KOPT-K1 (cell line): ENCODE results near the gene TRIM58.

Experiments used
- H3K27ac ChIP-seq: fragments of 200-600 bp; sonication (generic); 2 replicates; pipeline ENCODE4 v1.5.1; 2016; ENCODE audit warnings: antibody characterized with exemption, mild to moderate bottlenecking, low read depth, low read length; ENCODE audit not compliant: poor library complexity, severe bottlenecking
- H3K36me3 ChIP-seq: fragments of 200-600 bp; sonication (generic); 2 replicates; pipeline ENCODE4 v1.5.1; 2017; ENCODE audit warnings: antibody characterized with exemption, mild to moderate bottlenecking, low read length, moderate library complexity; ENCODE audit not compliant: insufficient read depth
- H3K9me3 ChIP-seq: fragments of 200-600 bp; sonication (generic); 2 replicates; pipeline ENCODE4 v1.5.1; 2017; ENCODE audit warnings: antibody characterized with exemption, low read length, mild to moderate bottlenecking; ENCODE audit not compliant: insufficient read depth, poor library complexity, severe bottlenecking

Gene TRIM58

GRCh38 chr1:247855911-247856310, 1.1 kb upstream of the TRIM58 start:
- H3K36me3 ChIP-seq: no peaks in the 10 kb centered on the region
- no peaks in the 10 kb centered on the region for H3K9me3 ChIP-seq
- H3K27ac ChIP-seq: no peak overlapping the region

GRCh38 chr1:247857985-247858619, 1.1 kb downstream of the TRIM58 start:
- Histone ChIP-seq H3K36me3 (no peaks in the 10 kb centered on the region), H3K9me3 (no peaks in the 10 kb centered on the region), H3K27ac (no peak overlapping the region)

DNA sequence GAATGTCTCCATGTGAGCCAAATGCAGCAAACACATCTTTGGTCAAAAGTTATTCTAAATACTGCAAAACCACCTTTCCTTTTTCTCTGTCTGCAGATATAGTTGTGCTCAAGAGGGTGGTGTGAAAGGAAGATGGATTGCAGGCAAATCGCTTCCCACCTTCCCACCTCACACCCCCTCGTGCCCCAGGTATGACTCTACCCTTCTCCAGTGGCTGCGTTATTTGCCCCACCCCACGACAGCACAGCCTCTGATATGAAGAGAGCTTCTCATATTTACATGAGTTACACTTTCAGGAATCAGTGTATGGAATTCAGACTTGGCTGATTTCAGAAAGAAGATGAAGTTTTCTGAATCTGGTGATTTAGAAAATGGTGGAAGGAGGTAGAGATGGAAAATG, 5.8 kb downstream of the TRIM58 start:
- H3K27ac ChIP-seq: no peak overlapping the region
- no peaks in the 10 kb centered on the region for H3K36me3 ChIP-seq

DNA sequence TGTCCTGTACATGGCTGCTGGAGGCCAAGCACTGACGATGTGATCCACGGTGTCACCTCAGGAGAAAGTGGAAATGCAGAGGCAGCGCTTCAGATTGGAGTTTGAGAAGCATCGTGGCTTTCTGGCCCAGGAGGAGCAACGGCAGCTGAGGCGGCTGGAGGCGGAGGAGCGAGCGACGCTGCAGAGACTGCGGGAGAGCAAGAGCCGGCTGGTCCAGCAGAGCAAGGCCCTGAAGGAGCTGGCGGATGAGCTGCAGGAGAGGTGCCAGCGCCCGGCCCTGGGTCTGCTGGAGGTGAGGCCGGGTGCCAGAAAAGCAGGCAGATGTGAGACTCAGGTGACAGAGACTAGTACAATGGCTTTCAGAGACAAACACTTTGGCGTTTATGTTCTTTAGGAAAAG, 7.7 kb downstream of the TRIM58 start:
- no peaks in the 10 kb centered on the region for H3K36me3 ChIP-seq
- H3K27ac ChIP-seq: no peak overlapping the region
- no peaks in the 10 kb centered on the region for H3K9me3 ChIP-seq

More for the DNA sequence above, 5.8 kb downstream of the TRIM58 start:
- no peaks in the 10 kb centered on the region for H3K9me3 ChIP-seq

- H3K9me3 ChIP-seq: peaks cover 4% of the 10 kb centered on the region
- no peak overlapping the region for H3K27ac ChIP-seq
- no peaks in the 10 kb centered on the region for H3K36me3 ChIP-seq
Observed at GRCh38 chr1:247865416-247865815, 8.4 kb downstream of the TRIM58 start.

- Histone ChIP-seq H3K36me3 (no peaks in the 10 kb centered on the region), H3K9me3 (no peaks in the 10 kb centered on the region), H3K27ac (no peak overlapping the region)
Observed at GRCh38 chr1:247883346-247883745, 26.4 kb downstream of the TRIM58 start.

- no peaks in the 10 kb centered on the region for H3K9me3 ChIP-seq
- H3K27ac ChIP-seq: no peak overlapping the region
Observed at GRCh38 chr1:247884797-247885413, 27.9 kb downstream of the TRIM58 start.

GRCh38 chr1:247895163-247895637, 38.2 kb downstream of the TRIM58 start, which contains the start of gene OR2W3:
TSS of gene OR2W3 (plus strand) at chr1:247895587. CDS start at chr1:247895587, 0 bp downstream.
- no peak within 1 kb of the TSS for H3K27ac ChIP-seq
- no peaks in the 10 kb centered on the region for H3K36me3 ChIP-seq
- H3K9me3 ChIP-seq: no peaks in the 10 kb centered on the region

More at GRCh38 chr1:247884797-247885413, 27.9 kb downstream of the TRIM58 start:
- H3K36me3 ChIP-seq: no peaks in the 10 kb centered on the region

DNA sequence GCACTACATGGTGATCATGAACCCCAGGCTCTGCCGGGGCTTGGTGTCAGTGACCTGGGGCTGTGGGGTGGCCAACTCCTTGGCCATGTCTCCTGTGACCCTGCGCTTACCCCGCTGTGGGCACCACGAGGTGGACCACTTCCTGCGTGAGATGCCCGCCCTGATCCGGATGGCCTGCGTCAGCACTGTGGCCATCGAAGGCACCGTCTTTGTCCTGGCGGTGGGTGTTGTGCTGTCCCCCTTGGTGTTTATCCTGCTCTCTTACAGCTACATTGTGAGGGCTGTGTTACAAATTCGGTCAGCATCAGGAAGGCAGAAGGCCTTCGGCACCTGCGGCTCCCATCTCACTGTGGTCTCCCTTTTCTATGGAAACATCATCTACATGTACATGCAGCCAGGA, 39.0 kb downstream of the TRIM58 start:
- Histone ChIP-seq H3K36me3 (no peaks in the 10 kb centered on the region), H3K9me3 (no peaks in the 10 kb centered on the region), H3K27ac (no peak overlapping the region)

DNA sequence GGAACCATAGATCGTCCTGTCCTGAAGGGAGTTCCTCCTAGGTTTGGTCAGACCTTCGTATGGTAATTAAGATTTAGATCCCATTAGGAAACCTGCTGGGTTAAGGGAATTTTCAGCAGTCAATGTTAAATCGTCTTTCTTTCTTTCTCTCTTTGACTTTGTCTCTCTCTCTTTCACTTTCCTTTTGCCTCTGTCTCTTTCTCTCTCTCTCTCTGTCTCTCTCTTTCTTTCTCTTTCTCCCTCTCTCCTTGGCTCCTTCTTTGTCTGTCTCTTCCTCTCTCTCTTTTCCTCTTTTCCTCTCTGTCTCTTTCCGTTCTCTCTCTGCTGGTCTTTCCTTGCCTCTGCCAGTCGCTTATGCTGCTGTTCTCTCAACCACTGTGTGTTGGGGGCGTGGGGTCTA, 47.1 kb downstream of the TRIM58 start:
- H3K9me3 ChIP-seq: peaks cover 6% of the 10 kb centered on the region
- H3K27ac ChIP-seq: no peak overlapping the region
- H3K36me3 ChIP-seq: no peaks in the 10 kb centered on the region

GRCh38 chr1:247905181-247905580, 48.2 kb downstream of the TRIM58 start:
- Histone ChIP-seq H3K27ac (no peak overlapping the region), H3K9me3 (peaks cover 6% of the 10 kb centered on the region), H3K36me3 (no peaks in the 10 kb centered on the region)

DNA sequence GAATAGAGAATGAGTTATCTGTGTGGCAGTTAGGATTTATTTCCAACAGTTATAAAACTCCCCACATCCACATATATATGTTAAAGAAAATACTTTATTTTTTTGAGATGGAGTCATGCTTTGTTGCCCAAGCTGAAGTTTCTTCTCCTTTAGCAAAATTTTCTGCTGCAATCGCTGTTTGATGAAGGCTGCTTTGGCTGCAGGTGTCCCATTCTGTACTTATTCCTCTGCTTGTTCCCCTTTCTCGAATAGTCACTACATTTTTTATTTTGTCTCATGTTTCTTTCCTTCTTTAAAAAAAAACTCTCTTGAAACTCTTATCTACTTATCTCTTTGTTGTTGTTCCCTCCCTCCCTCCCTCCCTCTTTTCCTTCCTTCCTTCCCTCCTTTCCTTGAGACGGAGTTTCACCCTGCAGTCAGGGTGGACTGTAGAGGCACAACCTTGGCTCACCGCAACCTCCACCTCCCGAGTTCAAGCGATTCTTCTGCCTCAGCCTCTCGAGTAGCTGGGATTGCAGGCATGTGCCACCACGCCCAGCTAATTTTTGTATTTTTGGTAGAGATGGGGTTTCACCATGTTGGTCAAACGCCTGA, 49.0 kb downstream of the TRIM58 start:
- H3K9me3 ChIP-seq: peaks cover 6% of the 10 kb centered on the region
- no peak overlapping the region for H3K27ac ChIP-seq
- H3K36me3 ChIP-seq: no peaks in the 10 kb centered on the region

DNA sequence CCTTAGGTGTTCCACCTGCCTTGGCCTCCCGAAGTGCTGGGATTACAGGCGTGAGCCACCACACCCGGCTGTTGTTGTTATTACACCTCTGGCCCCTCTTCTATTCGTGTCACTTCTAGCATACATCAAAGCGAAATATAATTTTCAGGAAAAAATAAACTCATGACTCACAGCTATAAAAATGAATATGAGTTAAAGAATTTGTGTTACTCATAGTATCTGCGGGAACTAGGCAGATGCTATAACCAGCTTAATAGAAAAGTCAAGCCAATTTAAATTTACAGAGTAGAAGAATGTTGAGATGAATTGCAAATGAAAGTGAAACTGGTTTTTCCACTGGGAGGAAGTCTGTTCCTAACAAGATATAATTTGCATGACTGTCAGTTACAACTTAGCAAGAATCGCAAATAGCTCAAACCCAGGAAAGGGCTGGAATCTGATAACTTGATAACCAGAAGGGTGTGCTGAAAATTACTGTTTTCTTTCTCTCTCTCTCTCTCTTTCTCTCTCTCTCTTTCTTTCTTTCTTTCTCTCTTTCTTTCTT, 49.6 kb downstream of the TRIM58 start:
- Histone ChIP-seq H3K9me3 (peaks cover 6% of the 10 kb centered on the region), H3K27ac (no peak overlapping the region), H3K36me3 (no peaks in the 10 kb centered on the region)

- Histone ChIP-seq H3K27ac (no peak overlapping the region), H3K9me3 (peaks cover 6% of the 10 kb centered on the region), H3K36me3 (no peaks in the 10 kb centered on the region)
Observed at GRCh38 chr1:247908766-247909165, 51.8 kb downstream of the TRIM58 start.

- no peak overlapping the region for H3K27ac ChIP-seq
- no peaks in the 10 kb centered on the region for H3K36me3 ChIP-seq
- H3K9me3 ChIP-seq: no peaks in the 10 kb centered on the region
Observed at GRCh38 chr1:247913786-247914185, 56.8 kb downstream of the TRIM58 start.
